GM18873 (cell line): Measurements from ENCODE around the gene CD44.

ENCODE experiments used
- ATAC-seq: cut with Tn5 transposase; IDR thresholded peaks from one replicate; pipeline ENCODE4 v1.9.1; 2021; ENCODE audit warnings: mild to moderate bottlenecking, moderate library complexity, moderate number of reproducible peaks; ENCODE audit not compliant: unreplicated experiment, low FRiP score

The CD44 gene

GRCh38 chr11:35136311-35136710, 2.7 kb upstream of the CD44 start:
- ATAC-seq: no peak

GRCh38 chr11:35138058-35138457, 913 bp upstream of the CD44 start:
- no peak for ATAC-seq

- no peak for ATAC-seq
Measured at GRCh38 chr11:35138606-35138942, 397 bp upstream of the CD44 start.

- ATAC-seq: no peak
Measured at GRCh38 chr11:35139722-35140282, 831 bp downstream of the CD44 start.

GRCh38 chr11:35141071-35141470, 2.1 kb downstream of the CD44 start:
- ATAC-seq: no peak

GRCh38 chr11:35141571-35141971, 2.6 kb downstream of the CD44 start:
- ATAC-seq: no peak

- no peak for ATAC-seq
Measured at GRCh38 chr11:35142481-35143075, 3.6 kb downstream of the CD44 start.

GRCh38 chr11:35143297-35144135, 4.5 kb downstream of the CD44 start:
- no peak for ATAC-seq

GRCh38 chr11:35144136-35144741, 5.3 kb downstream of the CD44 start:
- ATAC-seq: peak; percentile 43

GRCh38 chr11:35144806-35145205, 5.8 kb downstream of the CD44 start:
- ATAC-seq: no peak

- peak; percentile 42 for ATAC-seq
Measured at GRCh38 chr11:35145271-35145670, 6.3 kb downstream of the CD44 start.

- peak; percentile 30 for ATAC-seq
Measured at GRCh38 chr11:35146074-35146521, 7.1 kb downstream of the CD44 start.

- no peak for ATAC-seq
Measured at GRCh38 chr11:35146711-35147110, 7.7 kb downstream of the CD44 start.

GRCh38 chr11:35147235-35147634, 8.3 kb downstream of the CD44 start:
- ATAC-seq: no peak

GRCh38 chr11:35148163-35148837, 9.3 kb downstream of the CD44 start:
- ATAC-seq: no peak

- no peak for ATAC-seq
Measured at GRCh38 chr11:35150454-35150853, 11.5 kb downstream of the CD44 start.

GRCh38 chr11:35151241-35151640, 12.3 kb downstream of the CD44 start:
- ATAC-seq: no peak

GRCh38 chr11:35151683-35152280, 12.8 kb downstream of the CD44 start:
- no peak for ATAC-seq

- ATAC-seq: no peak
Measured at GRCh38 chr11:35152575-35152974, 13.6 kb downstream of the CD44 start.

- ATAC-seq: no peak
Measured at GRCh38 chr11:35153280-35153679, 14.3 kb downstream of the CD44 start.
